ENCODE measurements around the gene LPAR5. TPM values are rescaled to one million over a fixed set of nuclear protein-coding genes. Genes with fewer than 3 reads are reported as not detected.

Gene LPAR5
- total RNA-seq, 4 donors from 2014 or later: 0.82 to 4.0 (median 2.3) TPM

DNA sequence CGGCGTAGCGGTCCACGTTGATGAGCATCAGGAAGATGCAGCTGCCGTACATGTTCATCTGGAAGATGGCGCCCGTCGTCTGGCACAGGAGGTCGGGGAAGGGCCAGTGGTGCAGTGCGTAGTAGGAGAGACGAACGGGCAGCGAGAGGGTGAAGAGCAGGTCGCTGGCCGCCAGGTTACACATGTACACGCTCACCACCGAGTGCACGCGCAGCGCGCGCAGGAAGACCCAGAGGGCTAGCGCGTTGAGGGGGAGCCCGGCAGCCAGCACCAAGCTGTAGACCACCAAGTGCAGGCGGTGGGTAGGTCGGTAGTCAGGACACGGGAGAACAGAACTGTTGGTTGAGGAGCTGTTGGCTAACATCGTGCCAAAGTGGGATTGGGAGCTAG, 14.9 kb downstream of the LPAR5 start:
- TF ChIP-seq, protein P1, sequence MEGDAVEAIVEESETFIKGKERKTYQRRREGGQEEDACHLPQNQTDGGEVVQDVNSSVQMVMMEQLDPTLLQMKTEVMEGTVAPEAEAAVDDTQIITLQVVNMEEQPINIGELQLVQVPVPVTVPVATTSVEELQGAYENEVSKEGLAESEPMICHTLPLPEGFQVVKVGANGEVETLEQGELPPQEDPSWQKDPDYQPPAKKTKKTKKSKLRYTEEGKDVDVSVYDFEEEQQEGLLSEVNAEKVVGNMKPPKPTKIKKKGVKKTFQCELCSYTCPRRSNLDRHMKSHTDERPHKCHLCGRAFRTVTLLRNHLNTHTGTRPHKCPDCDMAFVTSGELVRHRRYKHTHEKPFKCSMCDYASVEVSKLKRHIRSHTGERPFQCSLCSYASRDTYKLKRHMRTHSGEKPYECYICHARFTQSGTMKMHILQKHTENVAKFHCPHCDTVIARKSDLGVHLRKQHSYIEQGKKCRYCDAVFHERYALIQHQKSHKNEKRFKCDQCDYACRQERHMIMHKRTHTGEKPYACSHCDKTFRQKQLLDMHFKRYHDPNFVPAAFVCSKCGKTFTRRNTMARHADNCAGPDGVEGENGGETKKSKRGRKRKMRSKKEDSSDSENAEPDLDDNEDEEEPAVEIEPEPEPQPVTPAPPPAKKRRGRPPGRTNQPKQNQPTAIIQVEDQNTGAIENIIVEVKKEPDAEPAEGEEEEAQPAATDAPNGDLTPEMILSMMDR (IDR thresholded peaks at IDR 0.05; ENCODE audit: low read depth): no peak

- TF ChIP-seq, protein P1 (IDR thresholded peaks at IDR 0.05; ENCODE audit: low read depth): no peak
These were observed 15.4 kb downstream of the LPAR5 start for GRCh38 chr12:6620137-6620884.

- TF ChIP-seq, protein P1 (IDR thresholded peaks at IDR 0.05; ENCODE audit: low read depth): no peak
These were observed 17.1 kb downstream of the LPAR5 start for GRCh38 chr12:6618483-6619225.

DNA sequence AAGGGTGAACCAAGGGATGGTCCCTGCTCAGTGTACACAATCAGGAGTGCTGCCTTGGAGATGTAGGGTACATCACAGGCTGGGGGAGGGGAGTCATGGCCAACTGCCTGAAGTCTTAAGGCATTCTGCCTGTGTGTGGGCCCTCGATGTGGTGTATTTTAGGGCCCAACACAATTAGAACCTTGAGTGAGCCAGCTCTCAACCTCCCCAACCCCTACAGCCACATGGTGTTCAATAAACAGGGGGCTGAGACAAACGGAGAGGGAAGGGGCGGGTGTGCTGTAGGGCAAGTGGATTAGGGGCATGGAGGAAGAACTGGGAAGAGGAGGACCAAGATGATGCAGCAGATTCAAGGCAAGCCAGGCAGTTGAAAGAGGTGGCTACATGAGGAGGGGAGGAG, 20.0 kb downstream of the LPAR5 start:
- TF ChIP-seq, protein P1 (IDR thresholded peaks at IDR 0.05; ENCODE audit: low read depth): no peak

DNA sequence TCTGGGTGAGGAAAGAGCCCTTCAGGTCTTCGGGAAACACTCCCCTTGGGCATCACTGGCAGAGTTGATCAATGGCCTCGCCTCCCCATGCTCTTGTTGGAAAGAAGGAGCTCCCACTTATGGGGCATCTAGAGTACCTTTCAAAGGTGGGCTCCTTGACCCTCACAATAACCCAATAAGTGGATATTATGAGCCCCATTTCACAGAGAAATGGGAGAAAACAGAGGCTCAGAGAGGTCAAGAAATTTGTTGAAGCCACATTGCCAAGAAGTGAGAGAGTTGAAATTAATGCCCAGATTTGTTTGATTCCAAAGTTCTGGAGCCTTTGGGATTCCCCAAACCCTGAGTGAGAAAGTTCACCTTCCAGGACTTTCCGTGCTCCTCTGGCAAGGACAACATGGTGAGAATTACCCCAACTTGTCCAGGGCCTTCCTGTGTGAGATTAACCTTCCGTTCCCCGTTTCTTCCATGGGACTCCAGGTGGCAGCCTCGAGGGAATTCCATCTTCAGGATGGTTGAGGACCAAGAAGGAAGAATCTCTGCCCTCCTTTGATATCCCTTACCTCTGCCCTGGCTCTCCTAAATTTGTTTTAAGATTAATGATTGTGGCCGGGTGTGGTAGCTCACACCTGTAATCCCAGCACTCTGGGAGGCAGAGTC, 21.1 kb downstream of the LPAR5 start:
- TF ChIP-seq, protein P1 (IDR thresholded peaks at IDR 0.05; ENCODE audit: low read depth): no peak

DNA sequence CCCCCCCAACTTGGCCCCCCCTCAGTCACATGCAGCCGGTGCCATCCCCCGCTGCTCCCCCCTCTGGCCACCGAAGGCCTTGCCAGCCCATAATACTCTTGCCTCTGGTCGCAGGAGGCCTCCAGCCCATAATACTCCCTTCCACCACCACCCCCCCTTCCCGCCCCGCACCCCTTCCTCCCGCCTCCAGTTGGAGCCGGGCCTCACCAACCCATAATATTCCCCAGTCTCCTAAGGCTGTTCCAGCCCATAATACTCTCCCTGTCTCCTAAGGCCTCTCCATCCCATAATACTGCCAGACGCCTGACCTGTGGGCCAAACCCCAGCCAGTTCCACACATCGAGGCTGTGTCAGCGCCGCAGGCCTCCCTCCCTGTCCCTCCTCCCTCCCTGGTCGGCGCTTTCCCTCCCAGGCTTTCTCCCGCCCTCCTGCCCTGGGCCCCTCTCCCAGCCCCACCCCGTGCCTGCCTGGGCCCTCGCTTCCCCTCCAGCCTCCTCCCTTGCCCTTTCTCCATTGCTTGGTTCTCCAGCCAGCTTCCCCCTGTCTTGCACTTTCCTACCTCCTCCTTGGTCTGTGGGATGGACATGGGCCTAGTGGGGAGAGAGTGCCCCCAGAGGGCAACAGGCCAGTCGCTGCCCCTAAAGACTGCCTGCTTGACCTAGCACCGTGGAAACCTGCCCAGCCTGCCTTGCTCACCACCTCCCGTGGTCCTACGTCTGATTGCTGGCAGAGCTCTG, 21.8 kb downstream of the LPAR5 start:
- TF ChIP-seq, protein P1 (IDR thresholded peaks at IDR 0.05; ENCODE audit: low read depth): no peak

All from subcutaneous adipose tissue (tissue), 4 donors.